HEK293 (cell line): ENCODE results near the gene PRF1.

Source experiments
- BCL11A ChIP-seq: fragments of 450-650 bp; formaldehyde crosslinking; IDR thresholded peaks from 2 replicates; pipeline ENCODE4 v1.5.1; 2016; ENCODE audit warnings: low read depth, missing biosample characterization, missing genetic modification characterization
- ZEB2 ChIP-seq: fragments of 450-650 bp; formaldehyde crosslinking; IDR thresholded peaks from 2 replicates; pipeline ENCODE4 v1.5.1; 2016; ENCODE audit warnings: missing biosample characterization, missing genetic modification characterization
- ZNF529 ChIP-seq: fragments of 450-650 bp; formaldehyde crosslinking; IDR thresholded peaks from 2 replicates; pipeline ENCODE4 v1.5.1; 2017; ENCODE audit warnings: missing genetic modification characterization, missing biosample characterization; ENCODE audit not compliant: insufficient replicate concordance

GRCh38 chr10:70647086-70647485 is 44.5 kb upstream of the PRF1 start:
- TF ChIP-seq ZEB2 (tag by site-specific recombination) (no peak), BCL11A (tag by site-specific recombination) (no peak), ZNF529 (tag by site-specific recombination) (no peak)
